Pancreas (tissue), 10 donors: ENCODE measurements around the gene ADPRHL1. TPM values are rescaled to one million over a fixed set of nuclear protein-coding genes. Genes with fewer than 3 reads are reported as not detected.

Source experiments
- ATAC-seq, 4 donors: fragments of 200-7000 bp; cut with Tn5 transposase; one replicate each; pipeline versions ENCODE4 v1.8.0 to v1.9.1; 2020; ENCODE audit warnings: mild to moderate bottlenecking in 4 of 4, moderate library complexity in 4 of 4
- DNase-seq, 6 donors: peaks; one replicate each; pipeline ENCODE4 v3.0.0-alpha.2; 2020
- FAIRE-seq: peaks from 2 replicates; lab custom pipeline; 2012; peaks lifted over from hg19 to GRCh38; lab: Jason Lieb, UNC
- H3K27ac ChIP-seq, 4 donors: fragments of 200-600 bp; sonication (generic); 1 replicate in 3 of 4; 2 replicates in 1 of 4; pipeline versions ENCODE4 v1.5.0 to v1.8.0; 2020
- H3K27me3 ChIP-seq, 4 donors: fragments of 200-600 bp; one replicate each; pipeline ENCODE4 v1.8.0; 2021
- H3K36me3 ChIP-seq, 3 donors: fragments of 200-600 bp; sonication (generic) in 1 of 3; one replicate each; pipeline versions ENCODE4 v1.5.0 to v1.8.0; 2020 to 2021
- H3K4me1 ChIP-seq, 3 donors: fragments of 200-600 bp; one replicate each; pipeline ENCODE4 v1.8.0; 2021
- H3K4me3 ChIP-seq, 4 donors: fragments of 200-600 bp; sonication (generic) in 2 of 4; one replicate each; pipeline versions ENCODE4 v1.5.0 to v1.8.0; 2020 to 2021
- H3K9me3 ChIP-seq, 4 donors: fragments of 200-600 bp; one replicate each; pipeline ENCODE4 v1.8.0; 2021
- WGBS, 2 donors: extraction: QIAGEN DNeasy Blood & Tissue Kit; methylation state at CpG; one replicate each; pipeline ENCODE4 v1.1.7; 2013; 5-methylcytosine and 5-hydroxymethylcytosine counted together
- intact Hi-C, 3 donors: fragments of 100-400 bp; cut with DNase I; formaldehyde crosslinking; loops; one replicate each; pipeline versions ENCODE4 v1.11.1 to v1.14.2; 2022
- polyA plus RNA-seq, 2 donors: library from polyadenylated mRNA; stranded (reverse); fragments of 200-250 nt; gene quantifications; one replicate each; pipeline ENCODE4 v1.2.3, GENCODE V29; 2013
- total RNA-seq, 6 donors: library from RNA; stranded (reverse); fragmentation: NEBNext Ultra II Directional in 4 of 6; extraction: Animal tissue kit (Norgen Biotek cat#: 25700) in 4 of 6; gene quantifications; one replicate each; pipeline versions ENCODE4 v1.2.1 to v1.2.4, GENCODE V29; 2021 to 2023
- TF ChIP-seq, protein P1 (sequence below), 4 donors: fragments of 200-600 bp; sonication (generic) in 3 of 4; IDR thresholded peaks; one replicate each; pipeline versions ENCODE4 v1.5.0 to v1.8.0; 2021; ENCODE audit warnings: antibody characterized with exemption in 4 of 4
- donor health status: healthy with polysubstance abuse.
- donor health status: DM: no; HTN: no; CAD: no; lungs with moderate emphysema.
- donor health status: DM: no; HTN: no; CAD: no.
- donor health status: control.
- donor health status: control.
- donor health status: Bipolar disorder and iron deficiency.
- donor health status: DM: yes; HTN: yes; CAD: no.
- donor health status: DM: no; HTN: no; CAD: no.
- donor health status: DM: no; HTN: no; CAD: no.
- donor health status: DM: yes; HTN: yes; CAD: no.

The ADPRHL1 gene
- total and polyA plus RNA-seq, 8 donors, result 1.2 to 6.0 (median 3.0) TPM

DNA sequence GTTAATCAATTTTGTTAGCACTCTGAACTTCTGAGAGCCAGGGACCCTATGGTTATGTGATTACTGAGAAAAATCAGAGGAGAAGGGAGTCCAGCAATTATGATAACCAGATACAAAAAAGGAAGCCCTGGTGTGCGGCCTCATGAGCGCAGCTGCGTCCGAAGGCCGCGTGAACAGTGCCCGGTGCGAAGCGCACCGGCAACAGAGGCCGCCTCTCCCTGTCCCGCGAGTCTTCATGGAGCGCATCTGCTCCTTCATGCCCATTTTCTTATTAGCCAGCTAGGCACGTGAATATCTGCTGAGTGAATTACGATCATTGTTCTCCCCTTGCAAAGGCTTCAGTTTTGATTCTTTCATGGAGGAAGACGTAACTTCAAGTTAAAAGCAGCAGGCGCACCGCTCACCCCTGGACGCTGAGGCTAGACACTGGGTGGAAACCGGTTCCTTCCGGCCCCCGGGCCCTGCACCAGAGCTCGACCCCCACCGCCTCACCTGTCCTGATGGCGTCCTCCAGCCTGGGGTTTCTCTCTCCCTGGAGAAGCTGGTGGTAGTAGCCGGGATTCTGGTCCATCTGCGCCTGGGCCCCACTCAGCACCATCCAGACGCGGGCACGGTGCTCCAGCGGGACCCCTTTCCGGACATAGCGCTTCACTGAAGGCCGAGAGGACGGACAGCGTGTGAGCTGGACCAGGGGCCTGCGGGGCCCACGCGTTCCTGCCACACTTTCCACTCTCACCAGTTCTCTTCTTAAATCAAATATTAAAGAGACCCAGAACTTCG is 98.3 kb downstream of the ADPRHL1 start:
- 95% methylated on average over 41 of the region's 41 CpGs for WGBS, 2 donors
- Histone ChIP-seq H3K27ac (no peak overlapping the region), H3K36me3 (no peaks in the 10 kb centered on the region), H3K27me3 (no peaks in the 10 kb centered on the region), H3K4me1 (no peaks in the 10 kb centered on the region), H3K4me3 (no peak overlapping the region), H3K9me3 (no peaks in the 10 kb centered on the region)
- intact Hi-C loops, result no loop called here
- TF ChIP-seq, protein P1, sequence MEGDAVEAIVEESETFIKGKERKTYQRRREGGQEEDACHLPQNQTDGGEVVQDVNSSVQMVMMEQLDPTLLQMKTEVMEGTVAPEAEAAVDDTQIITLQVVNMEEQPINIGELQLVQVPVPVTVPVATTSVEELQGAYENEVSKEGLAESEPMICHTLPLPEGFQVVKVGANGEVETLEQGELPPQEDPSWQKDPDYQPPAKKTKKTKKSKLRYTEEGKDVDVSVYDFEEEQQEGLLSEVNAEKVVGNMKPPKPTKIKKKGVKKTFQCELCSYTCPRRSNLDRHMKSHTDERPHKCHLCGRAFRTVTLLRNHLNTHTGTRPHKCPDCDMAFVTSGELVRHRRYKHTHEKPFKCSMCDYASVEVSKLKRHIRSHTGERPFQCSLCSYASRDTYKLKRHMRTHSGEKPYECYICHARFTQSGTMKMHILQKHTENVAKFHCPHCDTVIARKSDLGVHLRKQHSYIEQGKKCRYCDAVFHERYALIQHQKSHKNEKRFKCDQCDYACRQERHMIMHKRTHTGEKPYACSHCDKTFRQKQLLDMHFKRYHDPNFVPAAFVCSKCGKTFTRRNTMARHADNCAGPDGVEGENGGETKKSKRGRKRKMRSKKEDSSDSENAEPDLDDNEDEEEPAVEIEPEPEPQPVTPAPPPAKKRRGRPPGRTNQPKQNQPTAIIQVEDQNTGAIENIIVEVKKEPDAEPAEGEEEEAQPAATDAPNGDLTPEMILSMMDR (IDR thresholded peaks at IDR 0.05), result no peak
- FAIRE-seq (no peak), DNase-seq (no peak), ATAC-seq (no peak)

DNA sequence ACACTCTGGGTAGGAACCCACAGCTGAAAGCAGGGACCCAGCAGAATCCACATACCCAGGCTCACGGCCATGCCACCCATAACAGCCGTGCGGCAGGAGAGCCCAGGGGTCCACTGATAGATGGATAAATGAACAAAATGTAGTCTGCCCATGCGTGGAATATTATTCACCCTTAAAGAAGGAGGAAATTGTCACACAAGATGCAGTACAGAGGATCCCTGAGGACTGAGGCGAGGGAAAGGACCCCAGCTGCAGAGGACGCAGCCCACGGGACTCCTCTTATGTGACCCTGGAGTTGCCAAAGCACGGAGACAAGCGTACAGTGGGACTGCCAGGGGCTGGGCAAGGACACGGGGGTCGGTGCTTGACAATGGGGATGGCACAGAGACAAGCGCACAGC is 100.0 kb downstream of the ADPRHL1 start:
- FAIRE-seq (no peak), DNase-seq (peak in 1 of 6 donors; percentile 22), ATAC-seq (no peak)
- Histone ChIP-seq H3K4me3 (no peak overlapping the region), H3K9me3 (no peaks in the 10 kb centered on the region), H3K36me3 (no peaks in the 10 kb centered on the region), H3K4me1 (no peaks in the 10 kb centered on the region), H3K27me3 (no peaks in the 10 kb centered on the region), H3K27ac (no peak overlapping the region)
- TF ChIP-seq, protein P1 (IDR thresholded peaks at IDR 0.05), result no peak
- intact Hi-C loops, result no loop called here
- WGBS, 2 donors, result 86 to 88% methylated on average over 12 of the region's 12 CpGs

DNA sequence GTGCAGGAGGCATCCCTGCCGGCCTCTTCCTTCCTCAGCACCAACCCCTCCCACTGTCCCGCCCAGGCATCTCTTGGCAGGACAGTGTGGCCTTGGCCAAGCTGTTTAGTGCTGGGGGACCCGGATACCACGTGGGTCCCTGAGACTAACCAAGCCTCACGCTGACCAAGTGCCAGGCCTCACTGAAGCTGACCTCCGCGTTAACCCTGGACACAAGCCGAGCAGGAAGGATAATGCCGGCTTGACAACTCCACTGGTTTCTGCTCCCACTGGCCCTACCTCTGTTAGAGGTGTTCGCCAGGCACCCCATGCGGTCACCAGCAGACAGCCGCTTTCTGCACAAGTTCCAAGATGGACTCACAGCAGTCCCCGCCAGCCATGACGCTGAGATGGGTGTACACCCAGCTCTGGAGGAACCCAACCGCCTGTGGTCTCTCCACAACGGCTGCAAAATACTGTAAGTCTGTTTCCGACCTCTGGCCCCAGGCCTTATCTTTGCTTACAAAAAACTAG is 101.7 kb downstream of the ADPRHL1 start:
- no peaks in the 10 kb centered on the region for H3K9me3 ChIP-seq
- ATAC-seq, result peak in 2 of 4 donors; percentile 48 to 55
- no peaks in the 10 kb centered on the region for H3K27me3 ChIP-seq
- H3K4me3 ChIP-seq, result no peak overlapping the region
- TF ChIP-seq, protein P1 (IDR thresholded peaks at IDR 0.05), result no peak
- WGBS, 2 donors, result 81 to 82% methylated on average over 17 of the region's 17 CpGs
- no peaks in the 10 kb centered on the region for H3K36me3 ChIP-seq
- no peak for DNase-seq
- H3K27ac ChIP-seq, result no peak overlapping the region
- no peak for FAIRE-seq
- H3K4me1 ChIP-seq, result no peaks in the 10 kb centered on the region
- intact Hi-C loops, result no loop called here

DNA sequence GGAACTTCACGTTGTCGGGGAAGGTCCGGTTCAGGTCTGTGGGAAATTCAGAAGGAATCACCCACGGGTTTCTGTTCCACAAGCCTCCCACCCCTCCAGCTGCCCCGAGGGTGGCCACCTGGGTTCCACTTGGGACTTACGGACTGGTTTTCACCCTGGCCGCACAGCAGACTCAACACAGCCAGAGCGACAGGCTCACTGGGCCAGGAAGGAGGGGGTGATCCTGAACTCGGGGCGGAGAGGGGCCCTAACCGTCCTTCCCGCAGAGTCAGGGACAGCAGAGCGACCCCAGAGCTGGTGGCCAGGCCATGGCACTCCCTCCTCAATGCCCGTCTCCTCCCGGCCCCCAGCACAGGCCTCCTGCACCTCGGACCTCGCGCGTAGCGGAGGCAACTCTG is 102.4 kb downstream of the ADPRHL1 start:
- FAIRE-seq (no peak), DNase-seq (peak in 1 of 6 donors; percentile 41), ATAC-seq (no peak)
- Histone ChIP-seq H3K27me3 (no peaks in the 10 kb centered on the region), H3K36me3 (no peaks in the 10 kb centered on the region), H3K9me3 (no peaks in the 10 kb centered on the region), H3K4me1 (no peaks in the 10 kb centered on the region), H3K4me3 (no peak overlapping the region), H3K27ac (no peak overlapping the region)
- WGBS, 2 donors, result 94 to 95% methylated on average over 20 of the region's 20 CpGs
- intact Hi-C loops, result no loop called here
- TF ChIP-seq, protein P1 (IDR thresholded peaks at IDR 0.05), result no peak
